Naive B cell (primary cell): Measurements from ENCODE around the gene CDCP1. TPM values are rescaled to one million over a fixed set of nuclear protein-coding genes. Genes with fewer than 3 reads are reported as not detected.

ENCODE experiments used
- ATAC-seq, 2 donors: fragments of 150-1000 bp; cut with Tn5 transposase; 2 replicates each; pipeline ENCODE4 v1.10.0; 2021; ENCODE audit warnings: low read depth in 2 of 2, mild to moderate bottlenecking in 2 of 2, moderate library complexity in 2 of 2
- DNase-seq: peaks from one replicate; pipeline ENCODE4 v3.0.0; 2022
- H3K27ac Mint-ChIP-seq, 6 donors: one replicate each; pipeline ENCODE4 v1.8.0; 2020 to 2022; ENCODE audit warnings: mild to moderate bottlenecking in 6 of 6, mixed read lengths in 6 of 6, moderate library complexity in 5 of 6, inconsistent platforms in 2 of 6
- H3K27me3 Mint-ChIP-seq, 3 donors: one replicate each; pipeline ENCODE4 v1.8.0; 2021 to 2022; ENCODE audit warnings: mixed read lengths in 3 of 3, mild to moderate bottlenecking in 1 of 3
- H3K36me3 Mint-ChIP-seq, 2 donors: one replicate each; pipeline ENCODE4 v1.8.0; 2020 to 2022; ENCODE audit warnings: mixed read lengths in 2 of 2, inconsistent platforms in 1 of 2, mild to moderate bottlenecking in 1 of 2
- H3K4me1 Mint-ChIP-seq, 3 donors: one replicate each; pipeline ENCODE4 v1.8.0; 2020 to 2022; ENCODE audit warnings: mixed read lengths in 3 of 3, inconsistent platforms in 1 of 3, mild to moderate bottlenecking in 1 of 3, moderate library complexity in 1 of 3
- H3K4me3 Mint-ChIP-seq, 8 donors: one replicate each; pipeline ENCODE4 v1.8.0; 2020 to 2022; ENCODE audit warnings: mild to moderate bottlenecking in 8 of 8, mixed read lengths in 8 of 8, moderate library complexity in 8 of 8, inconsistent platforms in 2 of 8
- H3K9me3 Mint-ChIP-seq, 7 donors: one replicate each; pipeline ENCODE4 v1.8.0; 2020 to 2022; ENCODE audit warnings: mixed read lengths in 7 of 7, mild to moderate bottlenecking in 5 of 7, inconsistent platforms in 2 of 7, moderate library complexity in 1 of 7
- polyA plus RNA-seq, 6 donors: library from polyadenylated mRNA; unstranded; fragments of 300-500 nt; fragmentation: Illumina TruSeq; gene quantifications; one replicate each; pipeline ENCODE4 v1.2.3, GENCODE V29; 2021; ENCODE audit warnings: low read depth in 6 of 6

The CDCP1 gene
- polyA plus RNA-seq, 6 donors from 2014 or later = not detected

GRCh38 chr3:45124352-45124751, 21.8 kb downstream of the CDCP1 start:
- ATAC-seq (no peak), DNase-seq (no peak)
- no peak overlapping the region for H3K27ac Mint-ChIP-seq
- no peaks in the 10 kb centered on the region for H3K36me3 Mint-ChIP-seq
- H3K4me3 Mint-ChIP-seq = peak overlapping the region in 1 of 8 donors; percentile 5
- peaks cover 13 to 31% (median 22%) of the 10 kb centered on the region in 3 donors for H3K27me3 Mint-ChIP-seq
- no peaks in the 10 kb centered on the region for H3K9me3 Mint-ChIP-seq
- no peaks in the 10 kb centered on the region for H3K4me1 Mint-ChIP-seq

DNA sequence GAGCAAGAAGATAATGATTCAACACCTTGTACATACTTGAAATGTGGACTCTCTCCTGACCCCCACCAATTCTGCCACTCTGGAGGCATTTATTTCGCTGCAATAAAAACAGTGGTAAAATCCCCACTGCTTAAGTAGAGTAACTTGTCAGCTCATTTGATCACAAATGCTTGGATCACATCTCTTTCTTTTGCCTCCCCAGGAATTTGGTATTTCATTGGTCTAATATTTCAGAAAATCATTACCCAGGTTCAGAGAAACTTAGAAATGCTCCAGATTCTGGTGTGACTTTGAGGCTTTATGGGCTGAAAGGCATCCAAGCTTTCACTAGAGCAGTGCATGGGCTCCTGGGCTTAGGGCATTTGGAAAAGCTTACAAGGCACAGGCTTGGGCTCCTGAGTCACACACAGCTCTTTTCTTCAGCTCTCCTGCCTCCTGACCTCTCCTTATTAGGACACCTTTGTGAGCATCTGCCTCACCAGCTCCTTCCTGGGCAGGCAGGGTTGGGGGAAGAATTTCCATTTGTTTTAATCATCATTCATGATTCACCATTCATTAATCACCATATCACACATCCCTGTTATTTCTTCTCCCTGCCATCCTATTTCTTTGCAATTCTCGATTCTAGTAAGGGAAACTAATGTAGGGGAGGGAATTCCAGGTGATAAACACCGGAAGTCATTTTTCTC, 22.5 kb downstream of the CDCP1 start:
- peaks cover 19 to 31% (median 26%) of the 10 kb centered on the region in 3 donors for H3K27me3 Mint-ChIP-seq
- no peaks in the 10 kb centered on the region for H3K4me1 Mint-ChIP-seq
- H3K9me3 Mint-ChIP-seq = no peaks in the 10 kb centered on the region
- DNase-seq = no peak
- no peak overlapping the region for H3K27ac Mint-ChIP-seq
- H3K36me3 Mint-ChIP-seq = no peaks in the 10 kb centered on the region
- H3K4me3 Mint-ChIP-seq = no peak overlapping the region
- no peak for ATAC-seq

DNA sequence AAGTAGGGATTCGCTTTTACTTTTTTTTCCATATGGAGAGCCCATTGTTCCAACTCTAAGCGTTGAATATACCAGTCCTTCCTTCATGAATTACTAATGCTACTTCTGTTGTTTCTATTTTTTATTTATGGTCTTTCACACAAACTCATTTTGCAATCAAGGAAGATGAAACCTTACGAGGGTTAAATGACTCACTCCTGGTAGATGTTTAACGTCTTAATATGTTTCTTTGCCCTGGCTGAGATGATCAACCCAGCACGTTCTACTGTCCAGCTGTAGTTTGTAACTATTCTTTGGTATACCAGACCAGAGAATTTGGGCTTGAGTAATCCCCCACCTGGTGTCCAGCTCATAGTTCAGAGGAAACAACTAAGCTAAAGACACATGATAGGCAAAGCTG, 23.1 kb downstream of the CDCP1 start:
- ATAC-seq (no peak), DNase-seq (no peak)
- H3K36me3 Mint-ChIP-seq = no peaks in the 10 kb centered on the region
- peak overlapping the region in 1 of 6 donors; percentile 24 for H3K27ac Mint-ChIP-seq
- peaks cover 21 to 33% (median 28%) of the 10 kb centered on the region in 3 donors for H3K27me3 Mint-ChIP-seq
- H3K4me3 Mint-ChIP-seq = no peak overlapping the region
- H3K4me1 Mint-ChIP-seq = peaks cover 0 to 3% (median 0%) of the 10 kb centered on the region in 3 donors
- no peaks in the 10 kb centered on the region for H3K9me3 Mint-ChIP-seq

DNA sequence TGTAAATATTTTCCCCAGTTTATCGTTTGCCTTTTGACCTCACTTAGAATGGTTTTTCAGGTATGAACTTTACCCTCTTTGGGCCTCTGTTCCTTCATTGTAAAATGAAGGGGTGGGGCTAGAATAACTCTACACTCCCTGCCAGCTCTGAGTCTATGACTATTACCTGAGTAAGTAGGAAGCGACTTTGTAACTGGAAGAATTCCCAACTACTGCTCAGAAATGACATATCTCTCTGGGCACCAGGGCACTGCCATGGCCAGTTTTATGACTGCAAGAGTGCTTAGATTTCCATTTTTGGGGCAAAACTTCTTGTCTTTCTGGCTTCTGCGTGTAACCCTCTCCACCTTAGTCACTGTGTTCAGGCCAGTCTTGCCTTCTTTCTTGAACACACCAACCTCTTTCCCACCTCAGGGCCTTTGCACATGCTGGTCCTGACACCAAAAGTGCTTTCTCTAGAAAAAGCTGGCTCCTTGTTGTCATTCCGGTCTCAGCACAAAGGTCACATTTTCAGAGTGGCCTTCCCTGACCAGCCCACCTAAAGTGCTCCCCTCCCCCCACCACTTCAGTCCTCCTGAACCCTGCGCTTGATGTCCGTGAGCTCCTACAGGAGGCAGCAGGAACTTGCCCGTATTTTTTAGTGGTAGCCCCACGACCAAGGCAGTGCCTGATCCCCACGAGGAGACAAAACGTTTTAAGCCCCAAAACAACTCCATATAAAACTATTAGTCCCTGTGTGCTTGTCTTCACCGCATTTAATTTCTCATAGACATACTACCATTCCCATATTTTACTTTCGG, 25.6 kb downstream of the CDCP1 start:
- Mint-ChIP-seq H3K27ac (peak overlapping the region in 1 of 6 donors; percentile 77), H3K9me3 (no peaks in the 10 kb centered on the region), H3K36me3 (no peaks in the 10 kb centered on the region), H3K27me3 (peaks cover 28 to 37% (median 28%) of the 10 kb centered on the region in 3 donors), H3K4me3 (peak overlapping the region in 1 of 8 donors; percentile 27), H3K4me1 (peaks cover 0 to 7% (median 4%) of the 10 kb centered on the region in 3 donors)
- no peak for DNase-seq
- no peak for ATAC-seq

GRCh38 chr3:45119824-45120358, 26.3 kb downstream of the CDCP1 start:
- no peak for DNase-seq
- peaks cover 0 to 7% (median 4%) of the 10 kb centered on the region in 3 donors for H3K4me1 Mint-ChIP-seq
- peaks cover 28 to 34% (median 28%) of the 10 kb centered on the region in 3 donors for H3K27me3 Mint-ChIP-seq
- H3K9me3 Mint-ChIP-seq = no peaks in the 10 kb centered on the region
- H3K27ac Mint-ChIP-seq = no peak overlapping the region
- no peaks in the 10 kb centered on the region for H3K36me3 Mint-ChIP-seq
- ATAC-seq = no peak
- H3K4me3 Mint-ChIP-seq = no peak overlapping the region

- Mint-ChIP-seq H3K4me1 (peaks cover 0 to 7% (median 4%) of the 10 kb centered on the region in 3 donors), H3K4me3 (no peak overlapping the region)
- no peak for ATAC-seq
Observed at GRCh38 chr3:45119376-45119775, 26.8 kb downstream of the CDCP1 start.

GRCh38 chr3:45118615-45119071, 27.5 kb downstream of the CDCP1 start:
- H3K27me3 Mint-ChIP-seq = peaks cover 22 to 23% (median 22%) of the 10 kb centered on the region in 3 donors
- no peak overlapping the region for H3K27ac Mint-ChIP-seq
- ATAC-seq (no peak), DNase-seq (no peak)
- H3K9me3 Mint-ChIP-seq = no peaks in the 10 kb centered on the region
- no peak overlapping the region for H3K4me3 Mint-ChIP-seq
- peaks cover 0 to 7% (median 4%) of the 10 kb centered on the region in 3 donors for H3K4me1 Mint-ChIP-seq
- no peaks in the 10 kb centered on the region for H3K36me3 Mint-ChIP-seq

More at GRCh38 chr3:45119376-45119775, 26.8 kb downstream of the CDCP1 start:
- no peak for DNase-seq
- Mint-ChIP-seq H3K36me3 (no peaks in the 10 kb centered on the region), H3K9me3 (no peaks in the 10 kb centered on the region), H3K27ac (no peak overlapping the region), H3K27me3 (peaks cover 28 to 30% (median 28%) of the 10 kb centered on the region in 3 donors)

DNA sequence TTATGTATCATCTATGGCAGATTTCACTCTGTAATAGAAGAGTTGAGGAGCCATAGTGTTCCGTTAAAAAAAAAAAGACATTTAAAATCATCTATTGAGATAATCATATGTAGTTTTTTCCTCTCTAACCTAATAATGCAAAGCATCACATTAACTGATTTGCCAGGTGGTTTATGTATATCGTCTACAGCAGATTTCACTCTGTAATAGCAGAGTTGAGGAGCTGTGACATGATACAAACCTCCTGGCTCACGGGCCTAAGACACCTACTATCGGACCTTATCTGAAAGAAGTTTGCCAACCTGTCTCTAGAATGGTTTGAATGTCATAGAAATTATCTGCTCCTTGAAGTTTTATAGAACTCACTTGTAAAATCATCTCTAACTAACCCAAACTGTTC, 29.8 kb downstream of the CDCP1 start:
- Mint-ChIP-seq H3K27ac (no peak overlapping the region), H3K36me3 (no peaks in the 10 kb centered on the region), H3K4me1 (peaks cover 0 to 7% (median 4%) of the 10 kb centered on the region in 3 donors), H3K9me3 (no peaks in the 10 kb centered on the region), H3K27me3 (peaks cover 16 to 22% (median 21%) of the 10 kb centered on the region in 3 donors), H3K4me3 (no peak overlapping the region)
- no peak for DNase-seq
- ATAC-seq = no peak

DNA sequence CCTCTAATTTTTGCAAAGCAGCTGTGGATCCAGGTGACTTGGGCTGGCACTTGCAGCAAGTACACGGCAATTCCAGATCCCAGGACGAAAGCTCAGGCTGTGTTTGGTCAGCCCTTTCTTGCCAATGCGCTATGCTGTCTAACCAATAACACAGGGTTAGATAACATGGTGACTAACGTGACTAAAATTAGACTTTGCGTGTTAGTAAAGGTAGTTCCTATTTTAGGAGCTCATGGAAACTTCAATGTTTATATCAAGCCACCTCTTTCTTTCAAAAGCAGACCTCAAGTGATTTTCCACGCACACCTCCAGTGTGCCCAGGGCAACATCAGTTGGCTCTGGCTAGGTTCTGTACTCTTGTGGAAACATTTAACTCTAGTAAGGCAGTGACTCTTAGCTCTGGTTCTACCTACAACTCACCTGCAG, 32.5 kb downstream of the CDCP1 start:
- H3K4me3 Mint-ChIP-seq = no peak overlapping the region
- no peaks in the 10 kb centered on the region for H3K9me3 Mint-ChIP-seq
- ATAC-seq = no peak
- DNase-seq = no peak
- H3K36me3 Mint-ChIP-seq = no peaks in the 10 kb centered on the region
- peaks cover 7 to 8% (median 7%) of the 10 kb centered on the region in 3 donors for H3K4me1 Mint-ChIP-seq
- peaks cover 1 to 8% (median 6%) of the 10 kb centered on the region in 3 donors for H3K27me3 Mint-ChIP-seq
- no peak overlapping the region for H3K27ac Mint-ChIP-seq

- peak overlapping the region in 1 of 6 donors; percentile 17 for H3K27ac Mint-ChIP-seq
- H3K4me3 Mint-ChIP-seq = no peak overlapping the region
- peaks cover 4 to 8% (median 6%) of the 10 kb centered on the region in 3 donors for H3K4me1 Mint-ChIP-seq
- H3K36me3 Mint-ChIP-seq = no peaks in the 10 kb centered on the region
- no peaks in the 10 kb centered on the region for H3K9me3 Mint-ChIP-seq
- peaks cover 0 to 6% (median 3%) of the 10 kb centered on the region in 3 donors for H3K27me3 Mint-ChIP-seq
- ATAC-seq (no peak), DNase-seq (no peak)
Observed at GRCh38 chr3:45112939-45113338, 33.2 kb downstream of the CDCP1 start.

- H3K4me1 Mint-ChIP-seq = peaks cover 0 to 8% (median 4%) of the 10 kb centered on the region in 3 donors
- DNase-seq = no peak
- peak overlapping the region in 1 of 6 donors; percentile 32 for H3K27ac Mint-ChIP-seq
- no peaks in the 10 kb centered on the region for H3K9me3 Mint-ChIP-seq
- no peaks in the 10 kb centered on the region for H3K36me3 Mint-ChIP-seq
- no peak for ATAC-seq
- H3K4me3 Mint-ChIP-seq = no peak overlapping the region
- H3K27me3 Mint-ChIP-seq = no peaks in the 10 kb centered on the region
Observed at GRCh38 chr3:45110509-45110833, 35.7 kb downstream of the CDCP1 start.

GRCh38 chr3:45109771-45110508, 36.2 kb downstream of the CDCP1 start:
- H3K27ac Mint-ChIP-seq = peak overlapping the region in 1 of 6 donors; percentile 7

GRCh38 chr3:45106874-45107273, 39.3 kb downstream of the CDCP1 start:
- Mint-ChIP-seq H3K36me3 (peaks cover 0 to 7% of the 10 kb centered on the region in 2 donors), H3K27ac (no peak overlapping the region), H3K27me3 (peaks cover 0 to 6% (median 0%) of the 10 kb centered on the region in 3 donors), H3K9me3 (peaks cover 0 to 10% (median 0%) of the 10 kb centered on the region in 7 donors), H3K4me1 (peaks cover 0 to 8% (median 4%) of the 10 kb centered on the region in 3 donors), H3K4me3 (no peak overlapping the region)
- ATAC-seq (no peak), DNase-seq (no peak)

More at GRCh38 chr3:45109771-45110508, 36.2 kb downstream of the CDCP1 start:
- ATAC-seq (no peak), DNase-seq (no peak)
- Mint-ChIP-seq H3K9me3 (no peaks in the 10 kb centered on the region), H3K4me1 (peaks cover 0 to 8% (median 4%) of the 10 kb centered on the region in 3 donors), H3K27me3 (no peaks in the 10 kb centered on the region), H3K4me3 (peak overlapping the region in 1 of 8 donors; percentile 61), H3K36me3 (no peaks in the 10 kb centered on the region)
